Ectodermal cell (in vitro differentiated cells): Measurements from ENCODE around the gene NRN1.

ENCODE experiments used
- H3K27ac ChIP-seq: 2 replicates; pipeline ENCODE4 v1.7.0; 2013; ENCODE audit warnings: mild to moderate bottlenecking, low read depth, low read length; ENCODE audit not compliant: insufficient read depth, poor library complexity, severe bottlenecking
- H3K27me3 ChIP-seq: 2 replicates; pipeline ENCODE4 v1.7.0; 2013; ENCODE audit warnings: mild to moderate bottlenecking, low read length; ENCODE audit not compliant: insufficient read depth, control insufficient read depth, poor library complexity, severe bottlenecking
- H3K36me3 ChIP-seq: one replicate; pipeline ENCODE4 v1.7.0; 2013; ENCODE audit warnings: low read length; ENCODE audit not compliant: control insufficient read depth, insufficient read depth
- H3K4me1 ChIP-seq: one replicate; pipeline ENCODE4 v1.7.0; 2013; ENCODE audit warnings: low read length; ENCODE audit not compliant: control insufficient read depth, insufficient read depth
- H3K4me3 ChIP-seq: 2 replicates; pipeline ENCODE4 v1.7.0; 2013; ENCODE audit warnings: low read depth, low read length, control low read depth; ENCODE audit not compliant: insufficient read depth
- H3K9me3 ChIP-seq: 2 replicates; pipeline ENCODE4 v1.7.0; 2013; ENCODE audit warnings: mild to moderate bottlenecking, low read length, moderate library complexity; ENCODE audit not compliant: control insufficient read depth
- WGBS, 2 experiments: methylation state at CpG; one replicate each; pipeline ENCODE4 v1.1.7; 2013; ENCODE audit warnings: missing lambda C conversion rate in 2 of 2; 5-methylcytosine and 5-hydroxymethylcytosine counted together

The NRN1 gene

GRCh38 chr6:5950361-5950785 lies 56.4 kb downstream of the NRN1 start:
- H3K27me3 ChIP-seq: no peaks in the 10 kb centered on the region
- WGBS, 2 experiments: 39 to 50% methylated on average over 5 of the region's 5 CpGs
- H3K9me3 ChIP-seq: no peaks in the 10 kb centered on the region
- H3K4me3 ChIP-seq: no peak overlapping the region
- H3K36me3 ChIP-seq: no peaks in the 10 kb centered on the region
- H3K4me1 ChIP-seq: no peaks in the 10 kb centered on the region
- H3K27ac ChIP-seq: no peak overlapping the region
